Keratinocyte (primary cell): ENCODE data around the gene DTNB.

Experiments
- EZH2 ChIP-seq: IDR thresholded peaks from one replicate; pipeline ENCODE4 v1.6.1; 2012; ENCODE audit warnings: inconsistent platforms, mild to moderate bottlenecking, low read length, moderate library complexity
- TF ChIP-seq, protein P1 (sequence below), 3 experiments: IDR thresholded peaks in 1 of 3; conservative IDR thresholded peaks in 1 of 3; optimal IDR thresholded peaks in 1 of 3; 2 replicates in 2 of 3; 3 replicates in 1 of 3; pipeline versions ENCODE3 to v1.5.1; 2011; ENCODE audit warnings: low read length in 3 of 3, mild to moderate bottlenecking in 3 of 3, moderate library complexity in 2 of 3, control low read depth in 1 of 3, inconsistent platforms in 1 of 3; ENCODE audit not compliant: insufficient read depth in 2 of 3; ENCODE audit errors: extremely low read depth in 1 of 3

DNA sequence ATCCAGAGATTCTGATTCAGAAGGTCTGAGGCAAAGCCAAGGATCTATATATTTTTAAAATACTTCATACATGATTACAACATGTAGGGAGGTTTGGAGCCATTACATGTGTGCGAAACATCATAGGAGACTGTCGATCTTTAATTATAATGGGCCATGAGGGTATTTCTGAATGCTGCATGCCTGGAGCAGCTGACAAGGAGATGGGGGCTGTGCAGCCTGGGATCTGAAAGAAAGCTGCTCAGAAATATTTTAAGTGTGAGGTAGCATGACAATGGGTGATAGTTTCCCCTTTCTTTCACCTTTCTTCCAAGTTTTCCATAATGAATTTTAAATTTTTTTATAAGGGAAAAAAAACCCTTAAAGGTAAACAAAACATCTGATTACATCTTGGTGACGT, 229.6 kb downstream of the DTNB start:
- TF ChIP-seq, protein P1, sequence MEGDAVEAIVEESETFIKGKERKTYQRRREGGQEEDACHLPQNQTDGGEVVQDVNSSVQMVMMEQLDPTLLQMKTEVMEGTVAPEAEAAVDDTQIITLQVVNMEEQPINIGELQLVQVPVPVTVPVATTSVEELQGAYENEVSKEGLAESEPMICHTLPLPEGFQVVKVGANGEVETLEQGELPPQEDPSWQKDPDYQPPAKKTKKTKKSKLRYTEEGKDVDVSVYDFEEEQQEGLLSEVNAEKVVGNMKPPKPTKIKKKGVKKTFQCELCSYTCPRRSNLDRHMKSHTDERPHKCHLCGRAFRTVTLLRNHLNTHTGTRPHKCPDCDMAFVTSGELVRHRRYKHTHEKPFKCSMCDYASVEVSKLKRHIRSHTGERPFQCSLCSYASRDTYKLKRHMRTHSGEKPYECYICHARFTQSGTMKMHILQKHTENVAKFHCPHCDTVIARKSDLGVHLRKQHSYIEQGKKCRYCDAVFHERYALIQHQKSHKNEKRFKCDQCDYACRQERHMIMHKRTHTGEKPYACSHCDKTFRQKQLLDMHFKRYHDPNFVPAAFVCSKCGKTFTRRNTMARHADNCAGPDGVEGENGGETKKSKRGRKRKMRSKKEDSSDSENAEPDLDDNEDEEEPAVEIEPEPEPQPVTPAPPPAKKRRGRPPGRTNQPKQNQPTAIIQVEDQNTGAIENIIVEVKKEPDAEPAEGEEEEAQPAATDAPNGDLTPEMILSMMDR (optimal IDR thresholded peaks at IDR 0.05 in 1 of 3, IDR thresholded peaks at IDR 0.05 in 1 of 3, conservative IDR thresholded peaks at IDR 0.05 in 1 of 3; ENCODE audit: extremely low read depth in 1 of 3, insufficient read depth in 2 of 3, low read length in 3 of 3) = no peak
- TF ChIP-seq EZH2 = no peak
